GM18909 (cell line): ENCODE measurements around the gene SRPK2.
"Not testable (repeated sequence)": the region's sequence is repeated elsewhere in the genome, so short reads cannot be mapped to it uniquely, and the experiment has no call there.

Source experiments
- ATAC-seq: cut with Tn5 transposase; IDR thresholded peaks from one replicate; pipeline ENCODE4 v1.9.1; 2021; ENCODE audit warnings: mild to moderate bottlenecking; ENCODE audit not compliant: unreplicated experiment, poor library complexity

SRPK2 gene

DNA sequence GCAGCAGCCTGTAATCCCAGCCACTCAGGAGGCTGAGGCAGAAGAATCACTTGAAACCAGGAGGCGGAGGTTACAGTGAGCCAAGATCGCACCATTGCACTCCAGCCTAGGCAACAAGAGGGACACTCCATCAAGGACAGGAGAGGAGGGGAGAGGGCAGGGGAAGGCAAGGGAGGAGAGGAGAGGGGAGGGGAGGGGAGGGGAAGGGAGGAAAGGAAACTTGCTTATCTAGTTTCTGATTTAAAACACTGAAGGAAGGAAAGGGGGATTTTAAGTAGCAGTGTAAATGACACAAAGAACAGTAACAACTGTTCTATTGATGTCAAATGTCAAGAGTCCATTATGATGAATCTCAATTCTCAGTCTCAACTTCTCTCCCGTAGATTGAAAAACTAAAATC lies 43.7 kb downstream of the SRPK2 start:
- ATAC-seq = no peak

DNA sequence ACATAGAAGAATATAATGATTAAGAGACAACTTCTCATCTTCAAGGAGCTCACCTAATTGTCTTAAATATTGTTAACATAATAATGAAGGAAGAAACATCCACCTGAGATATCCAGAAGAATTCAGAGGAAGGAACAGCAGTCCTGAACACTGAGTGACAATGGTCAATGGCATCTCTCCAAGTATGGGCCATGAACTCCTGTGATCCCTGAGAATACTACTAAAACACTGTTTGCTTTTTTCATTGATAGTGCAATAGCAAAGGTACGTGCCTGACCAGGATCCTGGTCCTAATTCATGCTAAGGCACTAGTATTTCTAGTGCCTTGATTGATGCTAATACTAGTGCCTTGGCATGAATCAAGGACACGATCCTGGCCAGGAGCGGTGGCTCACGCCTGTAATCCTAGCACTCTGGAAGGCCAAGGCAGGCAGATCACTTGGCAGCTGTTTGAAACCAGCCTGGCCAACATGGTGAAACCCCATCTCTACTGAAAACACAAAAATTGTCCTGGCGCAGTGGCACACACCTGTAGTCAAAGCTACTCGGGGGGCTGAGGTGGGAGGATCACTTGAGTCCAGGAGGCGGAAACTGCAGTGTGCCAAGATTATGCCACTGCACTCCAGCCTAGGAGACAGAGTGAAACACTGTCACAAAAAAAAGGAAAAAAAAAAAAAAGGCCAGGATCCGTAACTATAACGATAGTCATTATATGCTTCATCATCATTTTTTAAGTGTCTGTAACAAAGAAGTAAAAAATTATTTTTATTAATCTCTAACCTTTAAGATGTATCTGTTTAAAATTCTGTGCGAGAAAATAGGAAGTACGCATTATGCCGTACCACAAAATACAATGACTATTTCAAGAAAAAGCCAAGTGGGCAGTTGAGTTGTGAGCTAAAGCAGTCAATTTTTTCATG lies 49.1 kb downstream of the SRPK2 start:
- ATAC-seq = no peak

DNA sequence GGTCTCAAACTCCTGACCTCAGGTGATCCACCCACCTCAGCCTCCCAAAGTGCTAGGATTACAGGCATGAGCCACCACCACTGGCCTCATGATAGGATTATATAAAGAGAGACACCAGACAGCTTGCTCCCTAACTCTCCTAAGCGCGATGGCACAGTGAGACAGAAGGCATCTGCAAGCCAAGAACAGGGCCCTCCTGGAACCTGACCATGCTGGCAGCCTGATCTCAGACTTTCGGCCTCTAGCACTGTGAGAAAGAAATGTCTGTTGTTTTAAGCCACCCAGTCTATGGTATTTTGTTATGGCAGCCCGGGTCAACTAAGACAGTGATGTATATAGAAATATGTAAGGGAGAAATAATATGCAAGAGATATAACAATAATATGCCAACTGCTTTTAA lies 51.2 kb downstream of the SRPK2 start:
- ATAC-seq = no peak

DNA sequence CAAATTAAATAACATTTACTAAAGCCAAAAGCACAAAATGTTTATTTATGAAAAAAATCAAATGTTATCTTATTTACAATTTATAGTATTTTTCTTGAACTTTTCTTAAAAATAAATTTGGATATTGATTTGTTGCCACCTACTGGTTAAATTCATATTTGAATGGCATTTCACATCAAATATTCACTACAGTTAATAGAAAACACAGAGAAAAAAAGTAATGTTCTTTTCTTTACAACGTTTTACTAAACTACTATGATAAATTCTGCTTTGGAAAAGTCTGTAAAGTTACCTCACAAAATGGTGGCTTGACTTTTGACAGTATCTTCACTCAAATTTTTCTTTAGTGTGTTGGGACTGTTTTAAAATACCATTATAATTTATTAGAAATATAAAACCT lies 52.7 kb downstream of the SRPK2 start:
- no peak for ATAC-seq

DNA sequence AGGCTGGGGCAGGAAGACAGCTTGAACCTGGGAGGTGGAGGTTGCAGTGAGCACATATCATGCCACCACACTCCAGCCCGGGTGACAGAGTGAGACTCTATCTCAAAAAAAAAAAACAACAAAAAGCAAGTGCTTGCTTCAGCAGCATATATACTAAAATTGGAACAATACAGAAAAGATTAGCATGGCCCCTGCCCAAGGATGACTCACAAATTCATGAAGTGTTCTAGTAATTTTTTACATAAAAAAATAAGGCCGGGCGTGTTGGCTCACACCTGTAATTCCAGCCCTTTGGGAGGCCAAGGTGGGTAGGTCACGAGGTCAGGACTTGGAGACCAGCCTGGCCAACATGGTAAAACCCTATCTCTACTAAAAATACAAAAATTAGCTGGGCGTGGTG lies 56.1 kb downstream of the SRPK2 start:
- ATAC-seq = not testable (repeated sequence)

DNA sequence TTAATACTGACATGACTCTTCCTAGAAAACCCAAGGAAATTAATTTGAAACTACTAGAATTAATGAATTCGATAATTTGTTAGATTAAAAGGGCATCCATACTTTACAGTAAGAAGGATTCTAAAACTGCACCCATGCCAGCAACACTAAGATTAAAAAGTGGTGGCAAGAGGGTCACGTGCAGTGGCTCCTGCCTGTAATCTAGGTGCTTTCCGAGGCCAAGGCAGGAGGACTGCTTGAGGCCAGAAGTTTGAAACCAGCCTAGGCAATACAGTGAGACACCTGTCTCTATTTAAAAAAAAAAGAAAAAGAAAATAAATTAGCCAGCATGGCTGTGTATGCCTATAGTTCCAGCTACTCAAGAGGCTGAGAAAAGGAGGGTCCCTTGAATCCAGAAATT lies 58.2 kb downstream of the SRPK2 start:
- ATAC-seq = no peak

DNA sequence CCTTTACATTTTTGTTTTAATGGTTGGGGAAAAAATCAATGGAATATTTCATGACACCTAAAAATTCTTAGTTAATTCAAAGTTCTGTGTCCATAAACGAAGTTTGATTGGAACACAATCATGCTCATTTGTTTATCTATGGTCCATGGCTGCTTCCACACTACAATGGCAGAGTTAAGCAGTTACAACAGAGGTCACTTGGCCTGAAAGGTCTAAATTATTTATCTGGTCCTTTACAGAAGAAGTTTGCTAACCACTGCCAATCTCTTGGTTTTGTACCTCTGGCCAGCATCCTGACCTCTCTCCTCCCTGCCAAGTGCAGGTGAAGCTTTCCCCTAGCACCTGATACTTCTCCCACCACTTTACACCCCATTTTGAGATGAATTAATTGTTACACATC lies 61.5 kb downstream of the SRPK2 start:
- ATAC-seq = no peak

DNA sequence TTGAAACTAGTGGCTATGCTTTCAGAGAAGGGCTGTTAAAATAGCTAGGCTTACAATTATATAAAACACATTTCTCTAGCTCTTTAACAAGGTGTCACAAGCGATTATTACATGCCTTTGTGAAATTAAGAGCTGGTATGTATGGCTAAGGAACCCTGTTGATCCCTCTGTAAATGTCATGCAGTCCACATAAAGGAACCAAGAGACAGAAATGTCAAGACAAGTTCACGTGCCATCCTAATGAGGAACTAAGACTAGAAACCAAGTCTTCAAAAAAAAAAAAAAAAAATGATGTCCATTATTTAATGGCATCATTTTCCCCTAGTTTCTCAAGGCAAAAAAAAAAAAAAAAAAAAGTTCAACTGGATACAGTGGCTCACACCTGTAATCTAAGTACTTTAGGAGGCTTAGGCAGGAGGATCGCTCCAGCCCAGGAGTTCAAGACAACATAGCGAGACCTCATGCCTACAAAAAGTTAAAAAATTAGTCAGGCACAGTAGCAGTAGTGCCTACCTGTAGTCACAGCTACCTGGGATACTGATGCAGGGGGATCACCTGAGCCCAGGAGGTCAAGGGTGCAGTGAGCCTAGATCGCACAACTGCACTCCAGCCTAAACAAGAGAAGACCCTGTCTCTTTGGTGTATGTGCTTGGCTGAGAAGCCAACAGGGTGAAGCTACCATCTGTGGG lies 63.4 kb downstream of the SRPK2 start:
- peak; percentile 55 for ATAC-seq

DNA sequence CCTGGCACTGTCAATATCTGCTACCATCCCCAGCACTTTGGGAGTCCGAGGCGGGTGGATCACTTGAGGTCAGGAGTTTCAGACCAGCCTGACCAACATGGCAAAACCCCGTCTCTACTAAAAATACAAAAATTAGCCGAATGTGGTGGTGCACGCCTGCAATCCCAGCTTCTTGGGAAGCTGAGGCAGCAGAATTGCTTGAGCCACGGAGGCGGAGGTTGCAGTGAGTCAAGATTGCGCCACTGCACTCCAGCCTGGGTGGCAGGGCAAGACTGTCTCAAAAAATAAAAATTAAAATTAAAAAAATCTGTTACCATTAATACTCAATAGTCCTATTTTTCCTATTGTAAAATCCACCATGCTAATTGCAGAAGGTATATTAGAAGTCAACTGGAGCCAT lies 64.1 kb downstream of the SRPK2 start:
- not testable (repeated sequence) for ATAC-seq

DNA sequence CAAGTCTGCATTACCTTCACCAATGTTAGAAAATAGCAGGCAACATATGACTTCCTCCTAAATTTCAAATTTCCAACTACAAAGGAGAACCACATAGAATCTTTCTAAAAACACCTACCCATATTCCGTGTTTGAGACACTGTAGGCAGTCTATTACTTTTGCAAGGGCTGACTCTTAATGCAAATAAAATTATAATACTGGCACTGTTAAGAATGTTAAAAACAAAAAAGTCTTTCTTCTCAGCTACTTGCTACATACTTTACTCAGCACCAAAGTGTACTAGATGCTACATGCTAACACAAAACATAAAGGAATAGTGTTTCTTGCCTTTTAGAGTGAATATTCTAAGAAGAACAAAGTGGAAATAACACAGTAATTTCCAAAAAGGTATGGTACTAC lies 65.4 kb downstream of the SRPK2 start:
- ATAC-seq = no peak

DNA sequence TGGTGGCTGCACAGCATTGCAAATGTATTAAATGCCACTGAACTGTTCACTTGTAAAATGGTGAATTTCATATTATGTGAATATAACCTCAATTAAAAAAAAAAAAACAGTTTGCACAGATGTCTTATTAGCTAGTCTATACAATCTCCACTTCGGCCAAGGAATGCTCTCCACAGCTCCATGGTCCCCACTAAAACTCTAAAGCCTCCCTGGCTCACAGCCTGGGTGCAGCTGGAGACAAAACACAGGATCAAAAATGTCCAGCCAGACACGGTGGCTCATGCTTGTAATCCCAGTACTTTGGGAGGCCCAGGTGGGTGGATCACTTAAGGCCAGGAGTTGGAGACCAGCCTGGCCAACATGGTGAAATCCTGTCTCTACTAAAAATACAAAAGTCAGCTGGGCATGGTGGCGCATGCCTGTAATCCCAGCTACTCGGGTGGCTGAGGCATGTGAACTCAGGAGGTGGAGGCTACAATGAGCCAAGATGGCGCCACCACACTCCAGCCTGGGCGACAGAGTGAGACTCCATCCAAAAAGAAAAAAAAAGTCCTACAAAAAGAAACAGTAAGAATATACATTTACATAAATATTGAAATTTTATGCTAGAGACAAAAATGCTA lies 66.0 kb downstream of the SRPK2 start:
- ATAC-seq = no peak

DNA sequence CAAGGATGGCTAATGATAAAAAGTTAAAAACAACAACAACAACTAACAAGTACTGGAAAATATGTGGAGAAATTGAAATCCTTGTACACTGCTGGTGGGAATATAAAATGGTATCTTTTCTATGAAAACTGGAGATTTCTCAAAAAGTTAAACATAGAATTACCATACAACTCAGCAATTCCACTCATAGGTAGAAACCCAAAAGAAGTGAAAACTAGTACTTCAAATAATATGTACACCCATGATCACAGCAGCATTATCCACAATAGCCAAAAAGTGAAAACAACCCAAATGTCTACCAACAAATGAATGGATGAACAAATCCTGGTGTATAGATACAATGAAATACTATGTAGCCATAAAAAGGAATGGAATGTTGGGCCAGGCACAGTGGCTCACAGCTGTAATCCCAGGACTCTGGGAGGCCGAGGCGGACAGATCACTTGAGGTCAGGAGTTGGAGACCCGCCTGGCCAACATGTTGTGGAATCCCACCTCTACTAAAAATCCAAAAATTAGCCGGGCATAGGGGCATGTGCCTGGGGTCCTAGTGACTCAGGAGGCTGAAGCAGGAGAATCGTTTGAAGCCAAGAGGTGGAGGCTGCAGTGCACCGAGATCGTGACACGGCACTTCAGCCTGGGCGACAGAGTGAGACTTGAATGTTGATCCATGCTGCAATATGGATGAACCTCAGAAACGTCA lies 66.8 kb downstream of the SRPK2 start:
- ATAC-seq = no peak

DNA sequence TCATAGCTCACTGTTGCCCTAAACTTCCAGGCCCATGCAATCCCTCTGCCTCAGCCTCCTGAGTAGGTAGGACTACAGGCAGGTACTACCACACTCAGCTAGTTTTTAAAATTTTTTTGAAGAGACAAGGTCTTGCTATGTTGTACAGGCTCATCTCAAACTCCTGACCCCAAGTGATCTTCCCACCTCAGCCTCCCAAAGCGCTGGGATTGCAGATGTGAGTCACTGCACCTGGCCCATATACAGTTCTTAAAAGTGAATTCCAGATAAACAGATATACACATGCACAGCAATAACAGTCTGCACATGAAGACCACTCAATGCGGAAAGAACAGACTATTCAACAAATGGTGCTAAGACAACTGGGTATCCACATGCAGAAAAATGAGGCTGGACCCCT lies 67.8 kb downstream of the SRPK2 start:
- ATAC-seq = no peak

DNA sequence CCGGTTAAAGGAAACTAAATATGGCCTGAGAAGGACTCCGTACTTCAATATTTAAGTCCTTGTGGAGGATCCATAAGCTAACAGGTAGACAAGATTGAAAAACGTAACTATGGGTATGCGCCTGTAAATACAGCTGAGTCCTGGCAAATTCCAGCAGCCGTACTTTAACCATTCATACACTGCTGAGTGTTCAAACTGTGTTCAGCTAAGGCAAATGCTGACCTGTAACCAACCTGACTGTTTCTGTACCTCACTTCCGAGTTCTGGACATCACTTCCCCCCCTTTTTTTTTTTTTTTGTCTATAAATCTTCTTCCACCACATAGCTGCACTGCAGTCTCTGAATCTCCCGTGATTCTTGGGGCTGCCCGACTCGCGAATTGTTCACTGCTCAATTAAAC lies 69.1 kb downstream of the SRPK2 start:
- no peak for ATAC-seq

DNA sequence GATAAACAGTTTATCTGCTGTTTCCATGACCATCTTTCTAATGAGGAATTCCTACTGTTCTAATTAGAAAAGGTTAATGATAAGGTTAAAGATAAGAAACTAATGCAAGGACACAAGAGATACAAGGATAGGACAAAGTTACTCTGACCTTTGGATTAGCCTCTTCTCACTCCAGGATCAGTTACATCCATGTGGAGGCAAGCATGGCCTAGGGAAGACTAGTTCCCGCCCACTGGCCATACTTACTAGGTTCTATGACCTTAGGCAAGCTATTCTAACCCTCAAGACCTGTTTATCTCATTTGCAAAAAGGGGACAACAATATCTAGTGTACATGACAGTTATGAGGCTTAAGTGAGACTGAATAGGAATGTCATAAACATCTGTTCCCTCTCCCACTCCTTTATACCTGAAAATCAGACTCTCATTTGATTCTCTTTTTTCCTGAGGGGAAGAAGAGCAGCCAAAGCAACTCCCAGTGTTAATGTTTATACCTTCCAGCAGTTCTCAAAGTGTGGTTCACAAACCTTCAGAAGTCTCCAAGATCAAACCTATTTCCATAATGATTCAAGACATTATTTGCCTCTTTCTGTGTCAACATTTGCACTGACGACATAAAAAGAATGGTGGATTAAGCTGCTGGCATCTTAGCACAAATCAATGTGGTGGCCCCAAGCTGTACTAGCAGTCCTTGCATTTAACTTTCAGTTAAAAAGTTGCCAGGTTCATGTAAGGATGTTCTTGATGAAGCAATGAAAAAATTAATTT lies 72.0 kb downstream of the SRPK2 start:
- no peak for ATAC-seq

DNA sequence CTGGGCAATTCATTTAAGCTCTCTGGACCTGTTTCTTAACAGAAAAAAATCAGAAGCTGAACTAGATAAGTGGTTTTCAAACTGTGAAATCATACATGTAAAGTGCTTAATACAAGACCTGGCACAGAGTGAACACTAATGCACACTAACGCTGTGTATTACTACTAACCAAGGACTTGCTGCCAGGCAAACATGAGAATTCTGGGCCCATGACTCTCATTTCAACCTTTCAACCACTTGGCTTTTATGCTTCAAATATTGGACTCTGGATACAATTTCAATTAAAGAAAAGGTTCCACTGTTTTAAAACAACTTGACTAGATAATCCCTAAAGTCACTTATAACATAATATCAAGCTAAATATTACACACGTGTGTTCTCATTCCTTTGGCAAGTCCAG lies 73.4 kb downstream of the SRPK2 start:
- ATAC-seq = no peak

DNA sequence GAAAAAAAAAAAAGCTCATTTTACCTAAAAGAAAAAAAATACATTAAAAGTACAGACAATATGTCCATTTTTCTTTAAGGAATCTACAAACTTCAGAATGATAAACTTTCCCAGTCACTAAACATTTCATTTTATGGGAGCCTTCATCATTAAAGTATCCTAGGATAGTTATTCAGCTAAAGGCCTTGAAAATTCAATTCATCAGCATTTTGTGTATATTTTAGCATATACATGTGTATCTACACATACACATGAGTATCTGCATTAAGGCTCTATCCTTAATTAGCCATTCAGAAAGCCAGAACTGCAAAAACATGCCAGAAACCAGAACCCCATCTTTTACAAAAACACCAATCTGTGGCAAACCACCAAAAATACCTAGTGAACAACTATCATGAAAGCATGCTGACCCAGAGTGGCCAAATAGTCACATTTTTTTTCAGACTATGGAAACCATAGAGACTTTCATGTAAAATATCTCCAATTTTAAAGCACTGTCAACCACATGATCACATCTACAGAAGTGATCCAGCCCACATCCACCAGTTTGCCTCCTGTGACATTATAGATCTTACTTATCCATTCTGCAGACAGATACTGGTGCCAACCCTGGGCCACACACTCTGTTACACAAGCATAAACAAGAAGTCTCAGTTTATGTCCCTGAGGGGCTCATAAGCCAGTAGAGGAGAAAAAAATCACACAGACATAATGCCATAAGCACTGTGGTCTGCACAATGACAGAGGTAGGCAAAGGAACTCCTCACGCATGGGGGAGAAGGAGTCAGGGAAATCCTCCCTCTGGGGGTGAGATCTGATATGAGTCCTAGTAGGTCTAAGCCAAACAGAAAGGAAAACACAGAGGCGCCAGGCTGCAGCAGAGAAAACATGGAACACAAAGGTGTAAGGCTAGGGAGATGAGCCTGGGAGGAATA lies 79.2 kb downstream of the SRPK2 start:
- peak; percentile 45 for ATAC-seq

DNA sequence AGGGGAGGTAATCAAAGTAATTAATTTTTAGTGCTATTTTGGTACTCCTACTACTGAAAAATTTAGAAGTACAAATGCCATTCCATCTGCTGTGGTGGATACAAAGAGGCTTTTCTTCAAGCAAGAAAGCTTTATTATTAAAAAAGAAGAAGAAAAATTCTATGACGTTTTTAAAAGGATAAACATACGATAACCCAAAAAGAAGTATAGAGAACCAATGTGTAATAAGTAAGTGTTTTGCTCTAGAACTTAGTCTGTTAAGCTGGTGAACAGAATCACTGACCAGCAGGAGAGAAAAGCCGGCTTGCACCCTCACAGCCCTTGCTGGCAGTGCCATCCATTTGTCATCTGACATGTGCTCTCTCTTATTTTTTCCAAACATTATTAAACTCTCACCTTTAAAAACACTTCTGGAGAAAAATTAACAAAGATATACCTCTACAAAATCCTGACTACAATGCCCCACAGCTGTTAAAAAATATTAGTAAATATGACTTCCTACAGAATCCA lies 81.5 kb downstream of the SRPK2 start:
- no peak for ATAC-seq

DNA sequence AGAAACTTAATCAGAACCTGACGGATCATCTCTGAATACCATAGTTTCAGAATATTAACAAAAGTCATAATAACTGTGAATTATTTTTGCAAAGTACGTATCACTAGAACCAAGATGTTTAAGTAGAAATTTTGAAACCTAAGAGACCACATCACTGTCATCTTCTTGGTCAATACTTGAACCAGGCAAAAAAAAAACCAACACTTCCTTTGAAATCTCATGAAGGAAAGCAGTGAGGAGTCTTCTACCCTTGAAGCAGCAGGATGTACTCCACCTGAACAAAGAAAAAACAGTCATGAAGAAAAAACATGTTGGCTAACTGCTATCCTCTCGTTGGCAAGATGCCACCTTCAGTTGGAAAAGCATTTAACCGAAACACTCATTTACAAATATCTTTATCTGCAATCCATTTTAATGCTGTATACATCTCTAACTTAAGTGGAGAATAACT lies 82.4 kb downstream of the SRPK2 start:
- no peak for ATAC-seq
